Measurements from ENCODE around the gene P2RY6.
"Not testable (repeated sequence)": the region's sequence is repeated elsewhere in the genome, so short reads cannot be mapped to it uniquely, and the experiment has no call there.

Gene P2RY6, protein sequence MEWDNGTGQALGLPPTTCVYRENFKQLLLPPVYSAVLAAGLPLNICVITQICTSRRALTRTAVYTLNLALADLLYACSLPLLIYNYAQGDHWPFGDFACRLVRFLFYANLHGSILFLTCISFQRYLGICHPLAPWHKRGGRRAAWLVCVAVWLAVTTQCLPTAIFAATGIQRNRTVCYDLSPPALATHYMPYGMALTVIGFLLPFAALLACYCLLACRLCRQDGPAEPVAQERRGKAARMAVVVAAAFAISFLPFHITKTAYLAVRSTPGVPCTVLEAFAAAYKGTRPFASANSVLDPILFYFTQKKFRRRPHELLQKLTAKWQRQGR

GRCh38 chr11:73271936-73272679 lies at the start of gene P2RY6:
P2RY6 (plus strand) TSS chr11:73272338; CDS start chr11:73296519, 24,181 bp downstream.
- DNase-seq = peak; percentile 91

DNA sequence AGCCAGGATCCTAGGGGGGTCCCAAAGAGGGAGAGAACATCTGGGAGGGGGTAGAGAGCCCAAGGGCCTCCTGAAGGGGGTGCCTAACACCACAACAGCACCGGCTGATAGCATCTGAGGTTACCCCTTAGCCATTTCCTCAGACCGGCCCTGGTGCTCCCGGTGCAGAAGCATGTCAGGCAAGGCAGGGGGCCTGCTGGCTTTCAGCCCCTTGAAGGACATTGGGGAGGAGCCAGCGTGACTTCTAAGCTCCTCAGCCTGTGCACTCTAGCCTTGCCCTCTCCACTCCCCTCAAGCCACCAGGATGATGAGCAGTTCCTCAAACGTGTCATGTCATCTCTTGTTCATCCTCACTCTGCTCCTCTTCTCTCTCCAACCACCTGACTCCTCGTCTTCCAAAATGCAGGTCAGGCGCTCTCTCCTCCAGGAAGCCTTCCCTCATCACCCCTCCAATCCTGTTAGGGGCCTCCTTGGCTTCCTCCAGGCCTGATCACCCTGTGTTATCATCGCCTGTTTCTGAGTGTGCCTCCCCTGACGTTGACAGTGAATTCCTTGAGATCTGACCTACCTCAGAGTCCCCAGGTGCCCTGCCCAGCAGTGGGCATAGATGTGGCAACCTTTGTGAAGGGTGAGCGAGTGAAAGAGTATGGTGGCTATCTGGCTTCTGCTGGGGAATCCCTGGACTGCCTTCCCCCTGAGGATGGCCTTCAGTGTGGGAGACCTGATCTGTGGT lies 48.0 kb upstream of the P2RY6 start:
- no peak for DNase-seq

GRCh38 chr11:73225001-73225686 lies 47.0 kb upstream of the P2RY6 start:
- no peak for DNase-seq

GRCh38 chr11:73225851-73226250 lies 46.3 kb upstream of the P2RY6 start:
- no peak for DNase-seq

DNA sequence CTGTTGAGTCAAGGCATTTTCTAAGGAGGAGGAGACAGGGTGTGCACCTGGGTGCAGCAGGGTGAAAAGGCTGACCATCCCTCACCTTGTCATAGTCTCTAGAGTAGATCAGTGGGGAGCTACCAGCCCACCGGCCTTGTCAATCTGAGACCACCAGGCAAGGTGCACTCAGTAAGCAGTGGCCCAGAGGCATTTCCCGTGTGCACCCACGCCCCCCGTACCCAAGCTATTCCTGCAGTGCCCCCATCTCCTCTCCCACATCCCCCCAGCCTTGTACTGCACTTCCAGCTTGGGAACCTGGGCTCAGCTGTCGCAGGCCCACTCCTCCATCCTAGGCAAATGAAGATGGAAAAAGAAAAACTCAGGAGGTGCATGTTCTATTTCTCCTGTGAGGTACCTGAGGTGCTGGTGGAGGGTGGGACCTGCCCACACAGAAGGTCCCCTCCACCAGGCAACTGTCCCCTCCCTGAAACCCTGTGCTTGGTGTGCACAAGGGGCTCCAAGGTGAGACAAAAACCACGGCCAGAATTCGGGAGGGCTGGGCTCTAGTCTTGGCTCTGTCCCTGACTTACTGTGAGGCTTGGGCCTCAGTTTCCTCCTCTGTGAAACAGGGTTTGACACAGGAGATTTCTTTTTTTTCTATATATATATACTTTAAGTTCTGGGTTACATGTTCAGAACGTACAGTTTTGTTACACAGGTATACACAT lies 45.7 kb upstream of the P2RY6 start:
- DNase-seq = no peak

DNA sequence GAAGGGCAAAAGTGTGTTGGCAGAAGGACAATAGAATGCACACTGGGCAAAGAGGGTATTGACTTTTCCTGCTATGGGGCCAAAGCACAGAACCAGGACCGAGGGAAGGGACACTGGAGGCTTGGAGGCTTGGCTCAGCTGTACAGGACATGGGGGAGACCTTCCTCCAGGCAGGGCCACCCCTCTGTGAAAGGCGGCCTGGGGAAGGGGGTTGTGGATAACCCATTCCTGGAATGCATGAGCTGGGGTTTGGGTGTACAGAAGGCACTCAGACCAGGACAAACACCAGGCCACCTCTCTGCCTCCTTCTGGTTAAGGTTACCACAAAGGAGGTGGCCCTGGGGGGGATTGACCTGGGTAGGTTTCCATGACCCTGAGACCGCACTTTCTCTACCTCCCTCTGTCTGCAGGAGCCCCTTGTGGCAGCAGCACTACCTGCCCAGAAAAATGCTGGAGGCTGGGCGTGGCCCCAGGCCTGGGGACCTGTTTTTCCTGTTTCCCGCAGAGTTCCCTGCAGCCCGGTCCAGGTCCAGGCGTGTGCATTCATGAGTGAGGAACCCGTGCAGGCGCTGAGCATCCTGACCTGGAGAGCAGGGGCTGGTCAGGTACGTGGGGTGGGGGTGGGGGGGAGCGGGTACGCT lies 44.4 kb upstream of the P2RY6 start:
- no peak for DNase-seq

DNA sequence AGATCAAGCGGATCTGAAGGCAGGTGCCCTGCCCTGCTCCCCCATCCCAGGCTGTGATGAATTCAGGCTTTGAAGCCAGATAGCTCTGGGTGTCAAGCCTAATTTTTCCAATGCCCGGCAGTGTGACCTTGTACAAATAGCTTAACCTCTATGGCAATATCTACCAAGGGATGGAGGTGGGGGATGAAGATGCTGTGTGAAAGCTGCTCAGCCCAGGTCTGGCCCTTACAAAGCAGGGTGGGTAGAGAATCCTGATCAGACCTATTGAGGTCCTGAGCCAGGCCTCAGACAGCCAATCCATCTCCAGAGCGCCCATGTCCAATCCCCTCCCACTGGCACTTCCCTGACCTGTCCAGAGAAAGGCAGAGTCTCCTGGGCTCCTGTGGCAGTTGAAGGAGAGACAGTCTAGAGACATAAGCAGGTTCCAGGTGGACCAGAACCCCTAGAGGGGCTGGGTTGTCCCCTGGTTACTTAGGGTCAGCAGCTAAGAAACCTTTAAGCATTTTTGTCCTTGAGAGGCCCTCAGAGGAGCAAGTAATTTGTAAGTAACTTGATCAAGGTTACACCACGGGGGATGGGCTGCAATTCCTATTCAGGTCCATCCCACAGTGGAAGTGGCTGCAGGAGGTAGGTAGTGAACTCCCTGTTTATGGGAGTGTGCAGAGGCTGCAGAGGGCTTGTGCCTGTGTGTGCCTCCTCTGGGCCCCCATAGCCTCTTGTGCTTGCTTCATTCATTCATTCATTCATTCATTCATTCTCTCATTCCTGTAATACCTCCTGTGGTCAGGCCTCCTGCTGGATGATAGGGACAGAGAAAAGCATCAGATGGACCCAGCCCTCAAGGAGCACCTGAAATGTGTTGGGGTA lies 43.6 kb upstream of the P2RY6 start:
- DNase-seq = no peak

GRCh38 chr11:73229321-73229895 lies 42.7 kb upstream of the P2RY6 start:
- DNase-seq = no peak

GRCh38 chr11:73229896-73230875 lies 42.0 kb upstream of the P2RY6 start:
- DNase-seq = no peak

- DNase-seq = no peak
Measured at GRCh38 chr11:73230931-73231330, 41.2 kb upstream of the P2RY6 start.

DNA sequence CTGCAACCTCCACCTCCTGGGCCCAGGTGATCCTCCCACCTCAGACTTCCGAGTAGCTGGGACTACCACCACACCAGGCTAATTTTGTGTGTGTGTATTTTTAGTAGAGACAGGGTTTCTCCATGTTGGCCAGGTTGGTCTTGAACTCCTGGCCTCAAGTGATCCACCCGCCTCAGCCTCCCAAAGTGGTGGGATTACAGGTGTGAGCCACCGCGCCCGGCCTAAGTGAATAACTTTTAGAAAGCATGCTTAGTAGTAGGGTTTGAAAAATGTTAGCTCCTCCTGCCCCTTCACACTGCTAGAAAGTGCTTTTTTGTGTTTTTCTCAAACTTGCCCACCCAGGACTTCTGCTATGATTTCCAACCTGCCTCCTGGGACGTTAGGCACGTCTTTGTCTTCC lies 39.7 kb upstream of the P2RY6 start:
- not testable (repeated sequence) for DNase-seq

DNA sequence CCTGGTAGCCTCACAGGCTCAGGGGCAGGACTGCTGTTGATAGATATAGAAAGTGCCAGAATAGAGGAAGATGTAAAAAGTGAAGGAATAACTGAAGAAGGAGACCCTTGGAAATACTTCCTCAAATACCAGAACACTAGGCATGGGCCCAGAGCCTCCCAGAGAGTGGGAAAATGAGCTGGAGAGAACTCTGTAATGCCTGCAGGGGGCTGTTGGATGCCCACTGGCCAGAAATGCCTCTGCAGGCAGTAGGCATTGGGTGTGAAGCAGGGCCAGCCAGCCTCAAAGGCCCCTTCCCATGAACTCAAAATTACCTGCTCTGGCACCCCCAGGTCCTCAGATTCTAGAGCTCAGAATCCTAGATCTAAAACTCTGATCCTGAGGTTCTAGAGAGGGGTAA lies 38.9 kb upstream of the P2RY6 start:
- DNase-seq = peak; percentile 13

- DNase-seq = no peak
Measured at GRCh38 chr11:73233692-73234470, 38.3 kb upstream of the P2RY6 start.

GRCh38 chr11:73234471-73235181 lies 37.5 kb upstream of the P2RY6 start:
- no peak for DNase-seq

DNA sequence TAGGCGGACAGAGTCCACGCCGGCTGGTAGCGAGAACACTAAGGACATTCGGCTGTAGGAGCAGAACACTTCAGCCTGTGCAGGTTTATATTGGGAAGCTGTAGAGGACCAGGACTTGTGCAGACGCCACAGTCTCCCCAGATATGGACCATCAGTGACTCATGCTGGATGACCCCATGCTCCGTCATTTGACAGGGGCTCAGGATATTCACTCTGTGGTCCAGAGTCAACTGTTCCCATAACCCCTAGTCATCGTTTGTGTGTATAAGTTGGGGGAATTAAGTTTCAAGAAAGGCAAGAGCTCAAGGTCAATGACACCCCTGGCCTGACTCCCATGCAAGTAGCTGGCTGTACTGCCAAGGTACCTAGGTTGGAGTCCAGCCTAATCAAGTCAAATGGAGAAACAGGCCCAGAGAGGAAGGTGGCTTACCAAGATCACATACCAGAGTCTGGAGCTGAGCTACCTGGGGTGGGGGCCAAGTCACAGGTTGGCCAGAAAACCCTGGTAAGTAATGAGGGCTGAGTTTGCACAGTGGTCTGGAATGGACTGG lies 36.8 kb upstream of the P2RY6 start:
- no peak for DNase-seq

DNA sequence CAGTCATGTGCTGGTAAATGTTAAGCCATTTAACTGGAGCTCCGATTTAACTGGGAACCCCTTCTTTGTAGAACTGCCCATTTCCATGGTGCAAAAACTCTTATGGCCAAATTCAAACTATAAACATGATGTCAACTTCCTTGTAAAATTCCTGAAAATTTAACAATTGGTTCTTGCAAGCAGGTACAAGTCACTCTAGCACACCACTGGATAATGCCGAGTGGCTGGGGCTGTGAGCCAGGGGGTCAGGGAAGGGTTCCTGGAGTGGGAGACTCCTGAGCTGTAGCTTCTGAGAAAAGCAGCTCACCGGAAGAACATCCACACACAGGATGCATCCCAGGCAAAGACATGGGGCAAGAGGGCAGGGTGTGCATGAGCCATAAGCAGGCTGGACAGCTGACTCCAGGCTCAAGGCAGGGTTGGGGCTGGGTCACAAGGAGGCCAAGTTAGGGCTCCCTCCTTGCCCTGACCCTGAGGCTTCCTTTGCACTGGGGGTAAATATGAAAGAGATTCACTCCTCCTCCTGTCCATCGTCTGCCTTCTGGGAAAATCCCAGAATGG lies 35.9 kb upstream of the P2RY6 start:
- no peak for DNase-seq

DNA sequence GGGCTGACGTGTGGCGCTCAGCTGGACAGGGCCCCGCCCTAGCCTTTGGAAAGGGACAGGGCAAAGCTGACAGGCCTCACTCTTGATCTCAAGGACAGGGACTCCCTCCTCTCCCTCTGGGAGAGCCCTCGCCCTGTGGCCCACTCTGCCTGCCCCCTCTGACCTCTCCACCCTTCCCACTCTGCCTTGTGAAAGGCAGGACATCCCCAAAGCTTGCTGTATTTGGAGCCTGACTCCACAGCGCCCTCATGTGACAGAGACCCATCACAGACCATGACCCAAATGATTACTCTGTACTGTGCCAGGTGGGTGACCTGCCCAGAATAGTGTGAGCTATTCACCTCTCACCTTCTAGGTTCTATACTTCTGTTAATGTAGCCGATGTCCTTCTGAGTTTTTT lies 35.3 kb upstream of the P2RY6 start:
- DNase-seq = peak; percentile 85
